Tibial artery (tissue), 4 donors: ENCODE results near the gene TIMMDC1.

Source experiments
- DNase-seq, 2 donors: peaks; one replicate each; pipeline ENCODE4 v3.0.0-alpha.2; 2019
- H3K27ac ChIP-seq, 2 donors: fragments of 200-600 bp; sonication (generic) in 1 of 2; 1 replicate in 1 of 2; 2 replicates in 1 of 2; pipeline ENCODE4 v1.5.1; 2018 to 2019; ENCODE audit warnings: mild to moderate bottlenecking in 1 of 2
- H3K27me3 ChIP-seq, 2 donors: fragments of 200-600 bp; sonication (generic) in 1 of 2; one replicate each; pipeline versions ENCODE4 v1.5.1 to v1.6.0; 2016 to 2019
- H3K36me3 ChIP-seq, 3 donors: fragments of 200-600 bp; sonication (generic) in 2 of 3; one replicate each; pipeline ENCODE4 v1.5.1; 2016 to 2019; ENCODE audit warnings: mild to moderate bottlenecking in 2 of 3
- H3K4me1 ChIP-seq, 4 donors: fragments of 200-600 bp; sonication (generic) in 2 of 4; 1 replicate in 3 of 4; 2 replicates in 1 of 4; pipeline ENCODE4 v1.5.1; 2016 to 2019
- H3K4me3 ChIP-seq, 2 donors: fragments of 200-600 bp; sonication (generic) in 1 of 2; 1 replicate in 1 of 2; 2 replicates in 1 of 2; pipeline ENCODE4 v1.5.1; 2018 to 2019; ENCODE audit warnings: mild to moderate bottlenecking in 2 of 2
- H3K9me3 ChIP-seq, 3 donors: fragments of 200-600 bp; sonication (generic) in 1 of 3; one replicate each; pipeline ENCODE4 v1.5.1; 2016 to 2019
- intact Hi-C: fragments of 100-400 bp; cut with DNase I; formaldehyde crosslinking; loops from one replicate; pipeline ENCODE4 v1.15.0; 2023; ENCODE audit warnings: low total_unique reads
- TF ChIP-seq, protein P1 (sequence below), 2 experiments: fragments of 200-600 bp in 1 of 2; fragments of 450-650 bp in 1 of 2; IDR thresholded peaks; one replicate each; pipeline ENCODE4 v1.5.1; 2017 to 2019; ENCODE audit warnings: antibody characterized with exemption in 2 of 2, mild to moderate bottlenecking in 1 of 2, moderate library complexity in 1 of 2

Gene TIMMDC1

DNA sequence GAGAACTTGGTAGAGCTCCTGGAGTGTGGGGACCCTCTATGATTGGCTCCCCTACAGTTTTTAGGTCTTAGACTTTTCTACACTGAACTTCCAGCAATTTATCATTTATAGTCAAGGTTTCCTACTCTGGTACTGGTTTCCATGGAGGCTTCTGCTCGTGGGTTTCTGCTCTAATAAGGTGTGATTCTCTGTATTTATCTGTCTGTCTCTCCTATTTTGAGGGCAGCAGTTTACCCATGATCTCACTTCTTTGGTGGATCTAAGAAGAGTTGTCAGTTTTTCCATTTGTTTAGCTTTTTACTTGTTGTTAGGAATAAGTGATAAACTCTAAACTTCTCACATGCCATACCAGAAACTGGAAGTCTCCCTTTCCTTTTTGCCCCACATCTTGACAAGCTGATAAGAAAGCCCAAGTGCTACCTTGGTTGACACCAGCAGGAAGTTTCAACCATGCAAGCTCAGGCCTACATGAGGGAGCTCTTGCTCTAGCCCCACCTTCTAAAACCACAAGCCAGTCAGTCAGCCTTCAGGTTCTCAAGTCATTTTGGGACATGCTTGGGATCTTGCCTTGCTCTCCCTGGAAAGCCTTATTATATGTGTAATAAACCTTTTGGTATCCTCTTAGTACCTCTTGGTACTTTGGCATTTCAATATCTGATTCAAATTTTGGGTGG, 10.0 kb downstream of the TIMMDC1 start:
- TF ChIP-seq, protein P1, sequence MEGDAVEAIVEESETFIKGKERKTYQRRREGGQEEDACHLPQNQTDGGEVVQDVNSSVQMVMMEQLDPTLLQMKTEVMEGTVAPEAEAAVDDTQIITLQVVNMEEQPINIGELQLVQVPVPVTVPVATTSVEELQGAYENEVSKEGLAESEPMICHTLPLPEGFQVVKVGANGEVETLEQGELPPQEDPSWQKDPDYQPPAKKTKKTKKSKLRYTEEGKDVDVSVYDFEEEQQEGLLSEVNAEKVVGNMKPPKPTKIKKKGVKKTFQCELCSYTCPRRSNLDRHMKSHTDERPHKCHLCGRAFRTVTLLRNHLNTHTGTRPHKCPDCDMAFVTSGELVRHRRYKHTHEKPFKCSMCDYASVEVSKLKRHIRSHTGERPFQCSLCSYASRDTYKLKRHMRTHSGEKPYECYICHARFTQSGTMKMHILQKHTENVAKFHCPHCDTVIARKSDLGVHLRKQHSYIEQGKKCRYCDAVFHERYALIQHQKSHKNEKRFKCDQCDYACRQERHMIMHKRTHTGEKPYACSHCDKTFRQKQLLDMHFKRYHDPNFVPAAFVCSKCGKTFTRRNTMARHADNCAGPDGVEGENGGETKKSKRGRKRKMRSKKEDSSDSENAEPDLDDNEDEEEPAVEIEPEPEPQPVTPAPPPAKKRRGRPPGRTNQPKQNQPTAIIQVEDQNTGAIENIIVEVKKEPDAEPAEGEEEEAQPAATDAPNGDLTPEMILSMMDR (IDR thresholded peaks at IDR 0.05), result no peak
- no peak for DNase-seq
- Histone ChIP-seq H3K27me3 (no peaks in the 10 kb centered on the region), H3K4me1 (no peaks in the 10 kb centered on the region), H3K36me3 (peaks cover 50 to 85% (median 54%) of the 10 kb centered on the region in 3 donors), H3K27ac (no peak overlapping the region), H3K4me3 (no peak overlapping the region), H3K9me3 (no peaks in the 10 kb centered on the region)
- intact Hi-C loops, result loop anchor here (10.0 kb wide), 1 partner anchor 66 kb away; the partner anchor contains the start of gene ADPRH

DNA sequence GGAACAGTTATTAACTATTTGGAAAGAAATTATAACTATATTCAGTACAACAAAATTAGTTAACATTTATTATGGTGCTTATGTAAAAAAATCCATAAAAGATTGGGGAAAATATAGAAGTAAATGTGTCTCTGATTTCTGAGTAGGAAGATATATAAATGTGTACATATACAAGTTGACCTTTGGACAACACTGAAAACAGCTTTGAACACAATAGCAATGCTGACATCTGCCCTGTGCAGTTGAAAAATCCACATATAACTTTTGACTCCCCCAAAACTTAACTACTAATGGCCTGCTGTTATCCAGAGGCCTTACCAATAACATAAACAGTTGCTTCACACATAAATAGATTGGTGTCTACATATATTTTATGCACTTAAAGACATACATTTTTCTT, 12.3 kb downstream of the TIMMDC1 start:
- no peaks in the 10 kb centered on the region for H3K9me3 ChIP-seq
- H3K36me3 ChIP-seq, result peaks cover 56 to 85% (median 61%) of the 10 kb centered on the region in 3 donors
- H3K4me1 ChIP-seq, result no peaks in the 10 kb centered on the region
- no peak overlapping the region for H3K4me3 ChIP-seq
- no peak overlapping the region for H3K27ac ChIP-seq
- intact Hi-C loops, result no loop called here
- DNase-seq, result no peak
- TF ChIP-seq, protein P1 (IDR thresholded peaks at IDR 0.05), result no peak
- H3K27me3 ChIP-seq, result no peaks in the 10 kb centered on the region

DNA sequence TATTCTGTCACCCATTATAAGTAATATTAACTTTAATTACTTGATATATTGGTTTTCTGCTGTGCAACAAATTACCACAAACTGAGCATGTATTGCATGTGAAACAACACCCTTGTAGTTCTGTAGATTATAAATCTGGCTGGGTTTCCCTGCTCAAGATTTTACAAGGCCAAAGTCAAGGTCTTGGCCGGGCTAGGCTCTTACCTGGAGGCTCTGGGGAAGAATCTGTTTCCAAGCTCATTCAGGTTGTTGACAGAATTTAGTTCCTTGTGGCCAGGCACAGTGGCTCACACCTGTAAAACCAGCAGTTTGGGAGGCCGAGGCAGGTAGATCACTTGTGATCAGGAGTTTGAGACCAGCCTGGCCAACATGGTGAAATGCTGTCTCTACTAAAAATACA, 16.3 kb downstream of the TIMMDC1 start:
- Histone ChIP-seq H3K4me3 (no peak overlapping the region), H3K36me3 (peaks cover 64 to 85% (median 73%) of the 10 kb centered on the region in 3 donors), H3K27me3 (no peaks in the 10 kb centered on the region), H3K9me3 (no peaks in the 10 kb centered on the region), H3K27ac (no peak overlapping the region), H3K4me1 (no peaks in the 10 kb centered on the region)
- TF ChIP-seq, protein P1 (IDR thresholded peaks at IDR 0.05), result no peak
- DNase-seq, result no peak
- intact Hi-C loops, result no loop called here

DNA sequence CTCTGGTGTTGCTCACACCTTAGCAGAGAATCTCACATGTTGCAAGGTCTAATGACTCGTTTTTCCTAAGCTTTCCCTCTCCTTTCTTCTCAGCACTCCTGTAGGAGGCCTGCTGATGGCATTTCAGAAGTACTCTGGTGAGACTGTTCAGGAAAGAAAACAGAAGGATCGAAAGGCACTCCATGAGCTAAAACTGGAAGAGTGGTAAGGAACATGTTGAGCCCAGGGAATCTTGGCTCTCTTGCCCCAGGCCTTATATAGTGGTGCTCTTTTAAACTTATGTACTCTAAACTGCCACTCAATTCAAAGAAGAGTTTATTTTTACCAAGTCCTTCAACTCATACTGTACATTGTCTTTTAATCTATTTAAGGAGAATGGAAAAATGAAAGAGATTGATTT, 18.8 kb downstream of the TIMMDC1 start:
- TF ChIP-seq, protein P1 (IDR thresholded peaks at IDR 0.05), result no peak
- Histone ChIP-seq H3K9me3 (no peaks in the 10 kb centered on the region), H3K27me3 (no peaks in the 10 kb centered on the region), H3K36me3 (peaks cover 62 to 97% (median 92%) of the 10 kb centered on the region in 3 donors), H3K4me1 (no peaks in the 10 kb centered on the region), H3K4me3 (no peak overlapping the region), H3K27ac (no peak overlapping the region)
- no peak for DNase-seq
- intact Hi-C loops, result no loop called here

DNA sequence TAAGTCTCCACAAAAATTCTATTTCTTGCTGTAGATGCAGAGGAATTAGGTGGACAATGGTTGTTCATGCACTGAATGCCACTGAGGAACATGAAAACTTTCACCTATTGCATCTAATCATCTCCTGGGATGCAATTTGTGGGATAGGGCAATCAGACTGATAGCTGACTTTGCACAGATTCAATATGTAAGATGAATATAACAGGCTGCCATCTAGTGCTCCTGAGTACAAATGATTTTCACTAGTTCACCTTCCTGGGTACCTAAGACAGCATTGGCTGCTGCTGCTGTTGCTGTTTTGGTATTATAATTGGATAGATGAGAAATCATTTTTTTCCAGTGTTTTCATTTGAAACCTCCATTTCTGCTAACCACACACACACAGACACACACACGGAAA, 19.7 kb downstream of the TIMMDC1 start:
- Histone ChIP-seq H3K36me3 (peaks cover 63 to 91% (median 86%) of the 10 kb centered on the region in 3 donors), H3K9me3 (no peaks in the 10 kb centered on the region), H3K4me3 (no peak overlapping the region), H3K4me1 (no peaks in the 10 kb centered on the region), H3K27ac (no peak overlapping the region), H3K27me3 (no peaks in the 10 kb centered on the region)
- TF ChIP-seq, protein P1 (IDR thresholded peaks at IDR 0.05), result no peak
- DNase-seq, result no peak
- intact Hi-C loops, result no loop called here
